ENCODE data around the gene ELMO3.

ELMO3 gene

GRCh38 chr16:67244387-67245185 is 45.7 kb downstream of the ELMO3 start:
- H3K4me3 ChIP-seq (ENCODE audit: low read depth, low read length), result peak overlapping the region; percentile 12
- no peak for TF ChIP-seq CTCF (conservative IDR thresholded peaks at IDR 0.05; ENCODE audit: low read depth, low read length)
- DNase-seq (ENCODE audit: low read depth), result peak; percentile 88

DNA sequence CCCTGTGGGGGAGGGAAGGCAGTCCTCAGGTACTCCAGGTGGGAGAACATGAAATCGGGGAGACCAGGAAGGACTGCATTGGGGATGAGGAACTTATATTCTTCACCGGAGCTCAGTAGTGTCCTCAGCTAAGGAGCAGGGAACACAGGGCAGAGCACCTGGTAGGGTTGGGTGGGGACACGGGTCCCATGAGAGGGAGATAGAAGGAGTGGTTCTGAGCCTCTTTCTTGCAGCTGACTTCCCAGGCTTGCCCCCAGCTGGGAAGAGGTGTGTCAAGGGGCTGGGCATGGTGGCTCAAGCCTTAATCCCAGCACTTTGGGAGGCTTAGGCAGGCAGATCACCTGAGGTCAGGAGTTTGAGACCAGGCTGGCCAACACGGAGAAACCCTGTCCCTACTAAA is 46.3 kb downstream of the ELMO3 start:
- H3K4me3 ChIP-seq (ENCODE audit: low read depth, low read length), result peak overlapping the region; percentile 18

DNA sequence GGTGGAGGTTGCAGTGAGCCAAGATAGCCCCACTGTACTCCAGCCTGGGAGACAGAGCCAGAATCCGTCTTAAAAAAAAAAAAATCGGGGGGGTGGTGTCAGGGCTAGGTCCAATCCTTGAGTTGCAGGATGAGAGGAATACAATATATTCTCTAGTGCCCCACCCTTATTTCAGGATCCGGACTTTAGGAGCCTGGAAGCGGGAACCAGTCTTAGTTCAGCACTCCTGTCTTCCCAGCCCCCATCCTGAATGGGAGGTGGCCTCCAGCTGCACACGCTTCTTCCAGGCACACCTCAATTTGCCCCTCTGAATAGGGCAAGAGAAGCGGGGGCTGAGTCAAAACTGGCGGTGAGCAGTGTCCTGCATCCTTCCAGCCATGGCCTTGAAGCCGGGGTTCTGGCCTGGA is 46.7 kb downstream of the ELMO3 start:
- peak overlapping the region; percentile 72 for H3K4me3 ChIP-seq (ENCODE audit: low read depth, low read length)
- TF ChIP-seq CTCF (conservative IDR thresholded peaks at IDR 0.05; ENCODE audit: low read depth, low read length), result no peak
- no peak for DNase-seq (ENCODE audit: low read depth)

More for the DNA sequence above, 46.3 kb downstream of the ELMO3 start:
- TF ChIP-seq CTCF (conservative IDR thresholded peaks at IDR 0.05; ENCODE audit: low read depth, low read length), result no peak
- no peak for DNase-seq (ENCODE audit: low read depth)

DNA sequence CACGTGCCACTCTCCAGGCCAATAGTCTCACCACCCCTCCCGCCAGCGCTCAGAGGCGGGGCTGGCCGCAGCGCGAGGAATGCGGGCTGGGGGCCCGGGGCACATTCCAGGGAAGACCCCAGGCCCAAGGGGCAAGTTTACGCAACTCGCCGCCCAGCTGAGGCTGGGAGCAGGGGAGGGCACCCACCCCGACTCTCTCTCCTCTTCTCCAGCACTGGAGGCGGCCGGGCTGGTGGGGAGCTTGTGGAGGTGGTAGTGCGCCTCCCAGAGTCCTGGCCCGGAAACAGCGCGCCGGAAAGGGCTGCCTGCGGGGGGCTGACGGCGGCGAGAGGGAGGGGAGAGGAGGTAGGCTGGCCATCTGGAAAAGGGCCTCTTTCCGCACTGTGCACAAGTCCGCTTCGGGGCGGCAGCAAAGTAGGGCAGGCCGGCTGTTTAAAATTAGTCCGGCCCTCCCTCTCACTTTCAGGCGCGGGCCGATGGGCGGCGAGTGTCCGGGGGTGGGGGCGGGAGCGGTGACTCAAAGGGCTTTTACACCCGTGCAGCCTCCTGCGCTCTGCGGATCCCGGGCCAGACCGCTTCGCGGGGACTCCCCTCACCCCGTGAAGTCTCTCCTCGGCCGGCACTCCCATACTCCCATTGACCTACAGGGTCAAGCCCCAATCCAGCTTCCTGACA is 47.3 kb downstream of the ELMO3 start:
- H3K4me3 ChIP-seq (ENCODE audit: low read depth, low read length), result peak overlapping the region; percentile 72
- peak; percentile 60 for TF ChIP-seq CTCF (conservative IDR thresholded peaks at IDR 0.05; ENCODE audit: low read depth, low read length)
- DNase-seq (ENCODE audit: low read depth), result peak; percentile 97

GRCh38 chr16:67246756-67247191 is 47.8 kb downstream of the ELMO3 start:
- peak; percentile 25 for TF ChIP-seq CTCF (conservative IDR thresholded peaks at IDR 0.05; ENCODE audit: low read depth, low read length)
- DNase-seq (ENCODE audit: low read depth), result no peak
- peak overlapping the region; percentile 72 for H3K4me3 ChIP-seq (ENCODE audit: low read depth, low read length)

- TF ChIP-seq CTCF (conservative IDR thresholded peaks at IDR 0.05; ENCODE audit: low read depth, low read length), result no peak
- peak within 1 kb of the TSS; percentile 72 for H3K4me3 ChIP-seq (ENCODE audit: low read depth, low read length)
- DNase-seq (ENCODE audit: low read depth), result peak; percentile 97
Observed at GRCh38 chr16:67247192-67248072, 48.5 kb downstream of the ELMO3 start, which contains the start of gene FHOD1. Gene FHOD1 (minus strand): TSS chr16:67247481. CDS start chr16:67247410, 71 bp downstream.
